GM20431 (cell line): ENCODE data around the gene PAXX.

Source experiments
- in situ Hi-C: fragments of 300-500 bp; cut with MseI, MboI; formaldehyde crosslinking; loops from one replicate; pipeline ENCODE4 v1.15.0; 2020; ENCODE audit warnings: low sequenced_read_pairs; ENCODE audit not compliant: unreplicated experiment

The PAXX gene

DNA sequence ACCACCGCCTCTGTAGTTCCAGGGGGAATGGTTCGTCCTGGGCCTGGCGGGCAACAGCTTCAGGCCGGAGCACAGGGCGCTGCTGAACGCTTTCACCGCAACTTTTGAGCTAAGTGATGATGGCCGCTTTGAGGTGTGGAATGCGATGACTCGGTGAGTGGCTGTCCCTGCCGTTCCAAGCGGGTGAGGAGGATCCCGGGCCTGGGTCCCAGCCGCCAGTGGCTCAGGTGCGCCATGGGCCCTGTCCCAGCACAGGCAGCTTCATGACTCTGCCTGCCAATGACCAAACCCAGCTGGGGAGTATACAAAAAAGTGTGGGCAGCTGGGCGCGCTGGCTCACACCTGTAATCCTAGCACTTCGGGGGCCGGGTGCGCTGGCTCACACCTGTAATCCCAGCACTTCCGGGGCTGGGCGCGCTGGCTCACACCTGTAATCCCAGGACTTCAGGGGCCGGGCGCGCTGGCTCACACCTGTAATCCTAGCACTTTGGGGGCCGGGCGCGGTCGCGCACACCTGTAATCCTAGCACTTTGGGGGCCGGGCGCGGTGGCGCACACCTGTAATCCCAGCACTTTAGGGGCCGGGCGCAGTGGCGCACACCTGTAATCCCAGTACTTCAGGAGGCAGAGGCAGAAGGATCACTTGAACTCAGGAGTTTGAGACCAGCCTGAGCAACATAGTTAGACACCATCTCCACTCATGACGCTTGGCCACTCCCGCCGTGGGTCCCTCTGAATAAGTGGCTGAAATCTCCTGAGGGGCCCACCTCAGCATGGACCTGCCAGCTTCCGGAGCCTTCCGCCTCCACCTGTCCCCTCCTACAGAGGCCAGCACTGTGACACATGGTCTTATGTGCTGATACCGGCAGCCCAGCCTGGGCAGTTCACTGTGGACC lies 39.1 kb upstream of the PAXX start:
- in situ Hi-C loops: no loop called here

DNA sequence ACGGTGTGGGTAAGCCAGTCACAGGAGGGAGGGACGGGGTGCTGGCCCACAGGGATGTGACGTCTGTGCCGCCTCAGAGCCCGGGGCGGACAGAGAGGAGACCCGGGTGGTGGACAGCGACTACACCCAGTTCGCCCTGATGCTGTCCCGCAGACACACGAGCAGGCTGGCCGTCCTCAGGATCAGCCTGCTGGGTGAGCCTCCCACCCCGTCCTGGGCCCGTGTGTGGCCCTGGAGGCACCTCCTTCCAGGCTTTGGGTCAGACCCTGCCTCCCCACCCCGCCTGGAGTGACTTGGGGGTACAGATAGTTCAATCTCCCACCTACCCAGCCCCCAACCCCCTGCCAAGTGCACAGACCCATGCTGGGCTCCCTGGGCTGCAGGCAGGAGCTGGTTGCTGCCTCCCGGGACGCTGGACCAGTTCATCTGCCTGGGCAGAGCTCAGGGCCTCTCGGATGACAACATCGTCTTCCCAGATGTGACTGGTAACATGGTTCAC lies 38.4 kb upstream of the PAXX start:
- in situ Hi-C loops: no loop called here

- in situ Hi-C loops: no loop called here
These were observed 37.7 kb upstream of the PAXX start for GRCh38 chr9:136954270-136955083.

GRCh38 chr9:136955202-136955942 lies 36.9 kb upstream of the PAXX start:
- in situ Hi-C loops: no loop called here

DNA sequence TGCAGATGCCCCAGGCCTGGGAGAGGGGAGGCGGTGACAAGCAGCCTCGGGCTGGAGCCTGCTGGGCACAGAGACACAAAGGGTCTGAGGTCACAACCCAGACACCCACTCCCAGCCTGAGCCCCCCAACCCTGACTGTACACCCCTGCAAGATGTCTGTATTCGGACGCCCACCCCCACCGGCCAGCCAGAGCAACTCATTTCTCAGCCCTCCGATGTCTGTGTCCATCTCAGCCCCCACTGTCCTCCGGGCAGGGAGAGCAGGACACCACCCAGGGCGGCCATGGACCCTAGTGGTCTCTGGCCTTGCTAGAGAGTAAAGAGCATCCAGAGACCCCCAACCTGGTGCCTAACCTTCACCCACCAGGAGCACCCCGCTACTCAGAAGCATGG lies 36.3 kb upstream of the PAXX start:
- in situ Hi-C loops: no loop called here

- in situ Hi-C loops: no loop called here
These were observed 35.6 kb upstream of the PAXX start for GRCh38 chr9:136956604-136957003.

DNA sequence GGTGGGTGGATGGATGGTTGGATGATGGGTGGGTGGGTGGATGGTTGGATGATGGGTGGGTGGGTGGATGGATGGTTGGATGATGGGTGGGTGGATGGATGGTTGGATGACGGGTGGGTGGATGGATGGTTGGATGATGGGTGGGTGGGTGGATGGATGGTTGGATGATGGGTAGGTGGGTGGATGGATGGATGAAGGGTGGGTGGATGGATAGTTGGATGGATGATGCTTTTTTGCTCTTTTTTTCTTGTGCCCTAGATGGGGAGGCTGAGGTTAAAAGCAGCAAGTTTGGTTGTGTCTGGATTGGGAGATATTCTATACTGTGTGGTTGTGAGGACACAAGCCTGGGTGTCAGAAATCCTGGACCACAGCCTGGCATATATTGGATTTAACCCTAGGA lies 34.8 kb upstream of the PAXX start:
- in situ Hi-C loops: no loop called here

DNA sequence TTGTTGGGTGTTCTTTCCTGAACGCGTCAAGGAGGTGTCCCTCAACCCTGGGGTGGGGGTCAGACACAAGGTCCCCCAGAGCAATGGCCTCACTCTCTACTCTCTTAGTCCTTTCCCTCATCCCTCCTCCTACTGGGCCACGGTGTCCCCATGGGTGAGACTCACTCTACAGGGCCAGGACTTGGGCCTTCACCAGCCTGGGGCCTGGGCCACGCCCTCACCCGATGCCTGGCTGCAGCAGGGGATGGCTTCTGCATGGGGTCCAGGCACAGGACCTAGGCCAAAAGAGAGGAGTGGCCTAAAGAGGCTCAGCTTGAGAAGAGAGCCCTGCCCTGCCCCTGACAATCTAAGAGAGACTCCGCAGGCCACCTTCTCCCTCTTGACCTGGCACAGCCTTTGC lies 34.3 kb upstream of the PAXX start:
- in situ Hi-C loops: no loop called here

GRCh38 chr9:136958473-136958872 lies 33.7 kb upstream of the PAXX start:
- in situ Hi-C loops: no loop called here

DNA sequence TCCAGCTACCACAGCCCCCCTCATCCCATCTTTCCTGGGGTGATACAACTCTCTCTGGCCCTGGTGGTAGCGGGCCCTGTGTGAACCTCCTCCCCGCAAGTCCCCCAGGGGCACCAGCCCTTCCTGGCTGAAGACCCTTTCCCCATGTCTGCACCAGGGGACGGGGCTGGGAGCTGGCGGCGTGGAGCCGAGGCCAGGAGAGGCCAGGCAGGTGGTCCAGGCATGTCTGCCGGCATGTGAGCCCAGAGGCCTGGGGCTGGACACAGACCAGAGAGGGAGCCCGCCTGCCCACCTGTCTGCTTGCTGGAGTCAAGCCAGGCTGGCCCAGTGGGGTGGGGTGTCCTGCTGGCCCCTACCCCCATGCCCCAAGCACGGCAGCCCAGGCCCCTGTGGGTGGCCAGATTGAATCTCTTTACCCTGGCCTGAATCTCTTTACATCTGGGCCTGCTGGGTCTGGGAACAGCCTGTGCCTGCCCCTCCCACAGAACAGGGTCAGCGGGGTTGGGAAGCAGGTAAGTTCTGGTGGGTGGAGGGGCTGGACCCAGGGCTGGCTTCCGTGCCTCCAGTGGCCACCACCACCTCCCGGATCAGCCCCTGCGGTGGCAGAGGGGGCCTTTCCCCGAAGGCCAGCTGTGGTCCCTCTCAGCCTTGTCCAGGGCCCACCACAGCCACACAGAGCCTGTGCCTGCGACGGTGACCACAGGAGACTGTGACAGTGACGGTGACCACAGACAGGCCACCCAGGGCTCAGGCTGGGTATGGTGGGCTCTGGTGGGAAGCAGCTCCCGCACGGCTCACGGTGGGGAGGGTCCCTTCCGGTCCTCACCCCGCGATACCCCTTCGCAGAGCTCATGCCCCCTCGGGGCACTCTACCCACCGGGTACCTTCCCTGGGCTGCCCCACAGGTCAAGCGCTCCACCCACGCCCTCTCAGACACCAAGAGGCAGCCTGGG lies 33.0 kb upstream of the PAXX start:
- in situ Hi-C loops: no loop called here

DNA sequence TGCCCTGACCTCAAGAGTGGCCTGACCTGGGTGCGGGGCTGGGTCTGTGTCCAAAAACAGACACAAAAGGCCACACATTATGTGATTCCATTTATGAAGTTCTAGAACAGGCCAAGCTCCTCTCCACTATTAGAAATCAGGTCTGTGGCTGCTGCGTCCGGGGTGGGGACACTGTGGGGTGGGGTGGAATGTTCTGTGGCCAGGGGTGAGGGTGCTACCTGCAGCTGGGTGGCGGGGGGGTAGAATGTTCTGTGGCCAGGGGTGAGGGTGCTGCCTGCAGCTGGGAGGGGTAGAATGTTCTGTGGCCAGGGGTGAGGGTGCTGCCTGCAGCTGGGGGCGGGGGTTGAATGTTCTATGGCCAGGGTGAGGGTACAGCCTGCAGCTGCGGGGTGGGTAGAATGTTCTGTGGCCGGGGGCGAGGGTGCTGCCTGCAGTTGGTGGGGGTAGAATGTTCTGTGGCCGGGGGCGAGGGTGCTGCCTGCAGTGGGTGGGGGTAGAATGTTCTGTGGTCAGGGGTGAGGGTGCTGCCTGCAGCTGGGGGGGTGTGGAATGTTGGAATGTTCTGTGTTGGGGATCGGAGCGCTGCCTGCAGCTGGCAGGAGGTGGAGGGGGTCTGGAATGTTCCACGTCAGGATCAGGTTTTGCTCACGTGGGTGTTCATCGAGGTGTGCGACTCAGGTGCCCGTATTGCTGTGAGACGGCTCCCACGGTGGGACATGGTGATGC lies 31.8 kb upstream of the PAXX start:
- in situ Hi-C loops: no loop called here

- in situ Hi-C loops: no loop called here
These were observed 31.3 kb upstream of the PAXX start for GRCh38 chr9:136960938-136961275.

DNA sequence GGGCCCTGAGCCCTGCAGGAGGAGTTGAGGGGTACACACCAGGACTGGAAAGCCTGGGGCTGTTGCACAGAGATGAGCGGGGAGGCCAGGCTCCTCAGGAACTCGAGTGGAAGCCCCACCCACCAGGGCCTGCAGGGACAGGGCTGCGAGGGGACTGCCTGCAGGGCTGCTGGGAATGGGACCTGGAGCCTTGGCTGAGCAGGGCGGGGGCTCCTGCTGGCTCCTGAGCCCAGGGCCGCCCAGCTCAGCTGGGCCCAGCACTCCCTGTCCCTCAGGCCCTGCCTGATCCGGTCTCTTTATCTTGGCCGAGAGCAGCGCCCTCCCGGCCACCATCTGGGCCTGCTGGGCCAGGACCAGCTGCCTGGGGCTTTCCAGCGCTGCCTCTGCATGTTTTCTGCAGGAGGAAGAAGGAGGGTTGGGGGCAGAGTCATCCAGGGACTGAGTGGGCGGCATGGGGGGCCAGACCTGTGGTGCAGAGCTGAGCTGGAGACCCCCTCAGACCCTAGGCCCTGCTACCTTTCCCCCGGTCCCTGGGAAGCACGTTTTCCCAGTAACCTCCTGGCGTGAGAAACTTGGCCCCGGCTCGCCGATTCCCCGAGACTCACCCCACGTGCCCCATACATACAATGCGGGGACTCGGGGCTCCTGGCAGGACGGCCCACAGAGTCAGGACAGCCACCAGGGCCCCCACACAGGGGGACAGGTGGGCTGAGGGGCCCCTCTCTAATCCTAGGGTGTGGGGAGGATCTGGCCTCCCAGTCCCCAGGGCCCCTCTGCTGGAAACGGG lies 30.8 kb upstream of the PAXX start:
- in situ Hi-C loops: no loop called here

GRCh38 chr9:136962163-136962562 lies 30.1 kb upstream of the PAXX start:
- in situ Hi-C loops: no loop called here

DNA sequence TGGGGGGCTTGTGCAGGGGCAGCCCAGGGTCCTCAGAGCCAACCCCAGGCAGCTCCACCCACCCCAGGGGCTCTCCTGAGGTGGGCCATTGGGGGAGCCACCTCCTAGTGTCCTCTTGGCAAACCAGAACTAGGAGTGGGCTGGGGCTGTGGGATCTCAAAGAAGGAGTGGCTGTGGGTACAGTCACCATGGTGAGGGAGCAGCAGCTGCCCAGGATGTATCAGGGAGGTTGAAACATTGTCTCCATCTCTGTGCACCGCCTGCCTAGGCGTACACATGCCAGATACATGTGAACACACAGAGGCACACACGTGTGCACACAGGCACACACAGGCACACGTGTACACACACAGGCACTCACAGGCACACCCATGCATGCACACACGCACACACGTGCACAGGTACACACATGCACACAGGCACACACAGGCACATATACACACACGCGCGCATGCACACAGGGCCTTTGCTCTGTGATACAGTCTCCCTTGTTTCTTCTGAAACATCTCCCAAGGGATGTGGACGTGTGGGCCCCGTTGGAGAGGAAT lies 29.4 kb upstream of the PAXX start:
- in situ Hi-C loops: no loop called here

DNA sequence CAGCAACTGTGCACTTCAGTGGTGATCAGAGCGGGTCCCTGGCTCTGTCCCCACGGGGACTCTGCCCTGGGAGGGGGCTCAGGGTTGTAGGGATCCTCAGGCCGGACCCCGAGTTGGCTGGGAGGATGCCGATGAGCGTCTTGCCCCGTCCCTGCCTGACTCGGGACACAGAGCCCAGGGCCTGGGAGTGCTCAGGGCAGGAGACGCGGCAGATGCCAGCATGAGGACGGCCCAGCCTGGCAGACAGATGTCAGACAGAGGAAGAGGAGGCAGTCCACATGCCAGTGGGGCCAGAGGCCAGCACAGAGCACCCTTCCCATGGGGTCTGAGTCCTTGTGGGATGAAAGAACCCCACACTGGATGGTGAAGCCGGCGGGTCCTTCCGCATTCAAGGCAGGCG lies 28.9 kb upstream of the PAXX start:
- in situ Hi-C loops: no loop called here

DNA sequence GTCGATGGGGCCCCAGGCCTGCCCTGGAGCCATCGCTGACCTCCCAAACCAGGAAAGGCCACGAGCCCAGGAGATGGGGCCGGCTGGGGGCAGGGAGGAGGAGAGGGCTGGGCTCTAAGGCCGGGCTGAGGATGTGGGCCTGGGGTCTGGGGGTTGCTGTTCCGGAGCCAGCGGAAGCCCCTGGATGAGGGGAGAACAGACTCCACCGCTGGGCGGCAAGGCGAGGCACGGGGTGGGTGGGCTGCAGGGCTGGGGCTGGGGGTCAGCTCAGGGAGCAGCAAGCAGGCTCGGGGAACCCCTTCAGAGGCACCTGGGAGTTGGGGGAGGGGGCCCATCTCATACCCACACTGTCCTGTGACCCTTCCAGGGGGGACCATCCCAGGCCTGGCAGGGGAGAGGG lies 28.5 kb upstream of the PAXX start:
- in situ Hi-C loops: no loop called here

DNA sequence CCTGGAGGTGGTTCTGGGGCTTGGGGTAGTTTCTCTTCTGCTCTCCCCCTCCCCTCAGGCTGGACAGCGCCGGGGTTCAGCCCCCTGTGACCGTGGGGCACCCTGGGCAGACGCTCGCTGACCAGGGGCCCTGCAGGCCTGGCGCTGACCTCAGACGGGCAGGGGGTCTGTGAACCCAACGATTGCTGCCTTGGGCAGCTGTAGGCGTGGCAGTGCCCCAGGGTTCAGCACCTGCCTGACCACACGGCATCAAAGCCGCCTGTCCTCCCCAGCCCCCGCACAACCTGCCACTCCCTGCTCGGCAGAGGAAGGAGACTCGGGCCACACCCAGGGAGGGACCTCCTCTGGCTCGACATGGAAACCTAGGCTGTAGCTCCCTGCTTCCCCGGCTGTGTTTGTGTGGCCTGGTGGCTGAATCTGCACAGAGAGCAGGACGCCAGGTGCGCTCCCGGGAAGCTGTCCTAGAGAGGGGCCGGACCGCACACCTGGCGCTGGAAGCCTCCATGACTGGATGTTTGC lies 28.0 kb upstream of the PAXX start:
- in situ Hi-C loops: no loop called here
